ENCODE results near the gene SCO2. TPM values are rescaled to one million over a fixed set of nuclear protein-coding genes. Genes with fewer than 3 reads are reported as not detected.
"Not testable (repeated sequence)": the region's sequence is repeated elsewhere in the genome, so short reads cannot be mapped to it uniquely, and the experiment has no call there.

The SCO2 gene
- total RNA-seq, 2 donors from 2014 or later: 1.3 TPM; not detected in 1

GRCh38 chr22:50537765-50538164 is 12.4 kb upstream of the SCO2 start:
- intact Hi-C loops (cut with DNase I): no loop called here
- ATAC-seq: no peak
- DNase-seq: no peak

- ATAC-seq: no peak
- intact Hi-C loops (cut with DNase I): no loop called here
These were observed 10.8 kb upstream of the SCO2 start for GRCh38 chr22:50536226-50536625.

GRCh38 chr22:50535113-50535512 is 9.7 kb upstream of the SCO2 start:
- ATAC-seq: no peak
- intact Hi-C loops (cut with DNase I): no loop called here
- no peak for DNase-seq

More at GRCh38 chr22:50536226-50536625, 10.8 kb upstream of the SCO2 start:
- DNase-seq: no peak

GRCh38 chr22:50533856-50534711 is 8.7 kb upstream of the SCO2 start:
- peak; percentile 55 for DNase-seq
- ATAC-seq; intact Hi-C loops (cut with DNase I): not testable (repeated sequence)

GRCh38 chr22:50532824-50533796 is 7.7 kb upstream of the SCO2 start:
- intact Hi-C loops (cut with DNase I): no loop called here
- DNase-seq (no peak), ATAC-seq (no peak)

DNA sequence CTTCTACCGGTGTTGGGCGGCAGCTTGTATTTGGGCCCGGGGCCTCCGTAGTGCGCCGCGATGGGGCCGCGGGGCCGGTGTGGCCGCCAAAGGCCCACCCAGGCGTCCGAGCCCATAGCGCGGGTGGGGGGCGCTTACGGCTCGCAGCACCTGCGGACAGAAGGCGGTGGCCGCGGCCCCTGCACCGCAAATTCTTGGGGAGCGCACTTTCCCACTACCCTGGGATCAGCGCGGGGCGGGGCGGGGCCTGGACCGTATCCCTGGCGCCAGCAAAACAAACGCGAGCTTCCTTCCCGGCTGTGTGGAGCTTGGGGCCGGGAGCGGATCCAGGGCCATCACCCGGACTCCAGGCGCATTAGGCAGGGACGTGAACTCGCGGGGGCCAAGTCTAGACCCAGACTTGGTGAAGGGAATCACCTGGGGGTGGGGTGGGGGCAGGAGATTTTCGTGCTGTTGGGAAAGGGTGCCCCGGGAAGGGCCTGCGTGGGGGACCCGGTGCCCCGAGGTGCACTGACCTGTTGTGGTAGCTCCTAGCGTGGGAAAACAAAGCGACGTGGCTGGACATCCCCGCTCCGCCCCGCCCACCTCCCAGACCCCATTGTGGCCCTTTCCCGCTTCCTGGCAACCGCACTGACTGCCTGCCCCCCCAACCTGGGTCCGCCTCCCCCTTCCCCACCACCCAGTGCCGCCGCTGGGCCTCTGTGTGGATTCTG is 6.7 kb upstream of the SCO2 start:
- intact Hi-C loops (cut with DNase I): no loop called here
- DNase-seq (peak; percentile 91), ATAC-seq (peak; percentile 50 to 56)

DNA sequence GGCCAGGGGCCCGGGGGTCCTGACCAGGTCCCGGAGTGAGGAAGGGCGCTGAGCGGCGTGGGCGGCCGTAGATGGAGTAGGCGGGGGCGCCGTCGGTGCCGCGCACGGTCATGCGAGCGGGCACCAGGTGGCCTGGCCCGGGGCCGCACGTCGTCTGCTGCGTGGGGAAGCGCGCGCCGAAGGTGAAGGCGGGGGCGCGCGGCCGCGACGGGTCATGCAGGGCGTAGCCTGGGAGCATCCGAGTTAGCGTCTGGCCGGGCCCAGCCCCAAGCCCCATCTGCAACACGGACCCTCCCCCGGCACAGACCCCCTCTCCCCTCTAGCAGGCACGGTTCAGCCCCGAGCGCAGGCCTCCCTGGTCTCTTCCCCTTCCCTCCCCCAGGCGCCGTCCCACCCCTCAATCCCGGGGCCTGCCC is 6.2 kb upstream of the SCO2 start:
- ATAC-seq (peak; percentile 25), DNase-seq (peak; percentile 77)
- intact Hi-C loops (cut with DNase I): no loop called here

DNA sequence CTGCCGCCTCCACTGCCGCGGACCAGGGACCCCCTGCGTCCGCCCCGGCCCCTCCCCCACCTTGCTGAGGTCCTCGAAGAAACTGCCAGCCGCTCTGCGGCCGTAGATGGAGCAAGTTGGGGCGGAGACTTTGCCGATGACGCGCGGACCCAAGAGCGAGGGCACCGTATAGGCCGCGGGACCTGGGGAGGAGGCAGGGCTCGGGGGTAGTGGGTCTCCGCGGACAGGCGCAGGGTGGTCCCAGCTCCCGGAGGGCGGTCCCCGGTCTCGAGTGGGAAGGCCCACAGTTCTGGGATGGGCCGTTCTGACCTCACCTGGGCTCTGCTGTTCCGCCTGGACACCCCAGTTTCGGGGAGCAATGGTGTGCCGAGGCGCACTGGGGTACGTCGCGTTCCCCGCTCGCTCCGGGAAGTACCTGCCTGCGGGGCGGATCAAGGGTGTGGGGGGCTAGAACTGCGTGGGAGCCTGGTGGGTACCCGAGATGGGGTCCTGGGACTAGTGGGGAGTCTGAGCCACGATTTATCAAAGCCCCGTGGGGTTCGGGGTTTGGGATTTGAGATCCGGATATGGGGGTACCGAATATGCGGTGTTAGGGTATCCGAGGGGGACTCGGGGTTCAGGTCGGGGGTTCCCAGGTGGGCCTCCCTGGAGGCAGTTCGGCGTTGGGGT is 5.6 kb upstream of the SCO2 start:
- peak; percentile 93 for DNase-seq
- intact Hi-C loops (cut with DNase I): no loop called here
- peak; percentile 56 to 63 for ATAC-seq

DNA sequence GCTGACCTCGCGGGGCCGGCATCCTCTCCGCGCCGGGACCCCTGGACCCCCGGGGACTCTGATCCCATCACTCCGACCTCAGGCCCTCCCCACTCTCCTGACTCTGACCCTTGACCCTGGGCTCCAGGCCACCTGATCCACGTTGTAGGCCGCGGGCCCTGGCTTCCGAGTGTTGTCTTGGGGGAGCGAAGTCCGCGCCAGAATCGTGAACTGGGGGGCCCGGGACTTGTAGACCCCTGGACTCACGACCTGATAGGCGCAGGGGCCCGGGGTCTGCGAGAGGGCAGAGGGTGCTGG is 5.1 kb upstream of the SCO2 start:
- ATAC-seq (peak in 1 of 2 donors; percentile 0), DNase-seq (no peak)
- intact Hi-C loops (cut with DNase I): no loop called here

DNA sequence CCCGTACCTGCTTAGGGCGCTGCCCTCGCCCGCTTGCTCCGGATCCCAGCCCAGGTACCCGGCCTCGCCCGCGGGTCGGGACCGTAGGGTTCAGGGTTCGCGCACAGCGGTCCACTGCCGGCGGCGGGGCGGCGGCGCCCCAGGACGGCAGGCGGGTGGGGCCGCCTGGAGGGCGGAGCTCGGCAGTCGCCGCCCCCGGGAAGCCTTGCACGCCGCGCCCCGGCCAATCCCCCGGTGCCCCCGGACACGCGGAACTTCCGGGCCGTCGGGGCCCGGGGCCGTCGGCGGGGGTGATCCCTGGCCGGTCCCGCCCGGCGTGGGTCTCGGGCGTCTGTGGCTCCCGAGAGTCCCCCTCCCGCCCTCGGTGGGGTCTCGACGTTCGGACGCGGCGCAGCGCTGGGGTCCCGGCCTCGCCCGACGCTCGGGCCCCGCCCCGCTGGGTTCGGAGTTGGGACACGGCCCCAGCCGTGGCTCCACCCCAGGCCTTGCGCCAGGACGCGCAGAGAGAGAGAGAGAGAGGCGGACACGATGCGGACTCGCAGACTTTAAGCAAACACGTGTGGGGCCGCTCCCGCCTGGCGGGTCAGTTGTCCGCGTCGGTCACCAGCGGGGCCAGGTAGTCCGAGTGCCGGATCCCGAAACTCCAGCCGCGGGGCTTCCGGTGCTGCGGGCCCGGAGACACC is 4.6 kb upstream of the SCO2 start, which contains the start of gene TYMP:
Gene TYMP (minus strand): TSS at position 116 of the 683 bp plus-strand sequence. CDS start 303 bp downstream, outside the sequence.
- intact Hi-C loops (cut with DNase I): no loop called here
- DNase-seq (peak; percentile 92), ATAC-seq (peak; percentile 32 to 44)

- no peak for ATAC-seq
- peak; percentile 60 for DNase-seq
- intact Hi-C loops (cut with DNase I): no loop called here
These were observed 4.1 kb upstream of the SCO2 start for GRCh38 chr22:50529416-50529896.

GRCh38 chr22:50528682-50529415 is 3.5 kb upstream of the SCO2 start:
- intact Hi-C loops (cut with DNase I): no loop called here
- no peak for ATAC-seq

GRCh38 chr22:50527921-50528681 is 2.7 kb upstream of the SCO2 start:
- DNase-seq: peak; percentile 26
- ATAC-seq: no peak
- intact Hi-C loops (cut with DNase I): no loop called here

More at GRCh38 chr22:50528682-50529415, 3.5 kb upstream of the SCO2 start:
- DNase-seq: no peak

DNA sequence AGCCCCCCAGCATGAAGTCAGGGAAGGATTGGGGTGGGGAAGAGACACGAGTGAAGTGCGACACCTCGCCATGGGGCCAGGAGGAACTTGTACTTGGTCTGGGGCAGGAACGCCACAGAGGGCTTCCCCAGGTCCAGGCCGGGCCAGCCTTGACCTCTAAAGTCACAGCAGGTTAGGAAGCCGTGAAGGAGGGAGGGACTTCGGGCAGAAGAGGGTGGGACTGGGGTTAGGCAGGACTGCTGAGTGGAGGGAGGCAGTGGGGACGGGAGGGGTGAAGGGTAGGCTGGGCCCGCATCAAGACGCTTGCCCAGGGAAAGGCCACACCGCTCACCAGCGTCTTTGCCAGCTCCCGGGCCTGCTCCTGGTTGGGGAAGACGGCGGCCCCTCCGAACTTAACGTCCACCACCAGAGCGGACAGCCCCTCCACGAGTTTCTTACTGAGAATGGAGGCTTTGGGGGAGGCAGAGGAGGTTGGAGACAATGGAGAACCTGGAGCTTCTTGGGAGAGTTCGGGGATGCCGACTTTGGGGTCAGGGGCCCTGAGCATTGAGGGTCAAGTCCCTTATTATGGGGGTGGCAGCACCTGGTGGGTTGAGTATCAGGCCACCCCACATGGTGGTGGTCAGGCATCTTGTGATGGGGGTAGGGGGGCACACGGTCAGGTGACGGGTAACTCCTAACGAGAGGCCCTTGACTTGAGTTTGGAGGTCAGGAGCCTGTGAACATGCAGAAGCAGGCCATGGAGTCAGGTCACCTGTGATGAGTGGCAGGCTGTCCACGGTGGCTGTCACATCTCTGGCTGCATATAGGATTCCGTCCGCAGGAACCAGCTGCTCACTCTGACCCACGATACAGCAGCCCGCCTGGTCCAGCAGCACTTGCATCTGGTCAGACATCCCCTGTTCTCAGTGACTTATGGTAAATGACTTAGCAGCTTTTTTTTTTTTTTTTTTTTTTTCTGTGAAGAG is 1.7 kb upstream of the SCO2 start:
- intact Hi-C loops (cut with DNase I): no loop called here
- peak; percentile 74 for DNase-seq
- peak; percentile 1 to 3 for ATAC-seq

GRCh38 chr22:50526108-50526833 is 873 bp upstream of the SCO2 start:
- intact Hi-C loops (cut with DNase I): no loop called here
- DNase-seq: peak; percentile 85
- peak; percentile 24 to 43 for ATAC-seq

Measured in left cardiac atrium (tissue), 4 donors.